Measurements from ENCODE around the gene UBE2H. TPM values are rescaled to one million over a fixed set of nuclear protein-coding genes. Genes with fewer than 3 reads are reported as not detected.

Gene UBE2H
- total RNA-seq, 1 donor from 2014 or later = 127 TPM

GRCh38 chr7:129923709-129924108 is 29.1 kb downstream of the UBE2H start:
- peak; percentile 71 for DNase-seq (ENCODE audit: low read depth)
- Histone ChIP-seq H3K4me3 (ENCODE audit: low read depth, low read length) (no peak overlapping the region), H3K27me3 (ENCODE audit: control insufficient read depth, insufficient read depth, low read length) (no peaks in the 10 kb centered on the region), H3K36me3 (ENCODE audit: control insufficient read depth, insufficient read depth, low read length) (peaks cover 1% of the 10 kb centered on the region)
- TF ChIP-seq CTCF (IDR thresholded peaks at IDR 0.05; ENCODE audit: insufficient read depth, low read length, poor library complexity, severe bottlenecking) = no peak

GRCh38 chr7:129919492-129919891 is 33.3 kb downstream of the UBE2H start:
- H3K36me3 ChIP-seq (ENCODE audit: control insufficient read depth, insufficient read depth, low read length) = peaks cover 1% of the 10 kb centered on the region
- no peak for TF ChIP-seq CTCF (IDR thresholded peaks at IDR 0.05; ENCODE audit: insufficient read depth, low read length, poor library complexity, severe bottlenecking)

GRCh38 chr7:129918922-129919321 is 33.8 kb downstream of the UBE2H start:
- TF ChIP-seq CTCF (IDR thresholded peaks at IDR 0.05; ENCODE audit: insufficient read depth, low read length, poor library complexity, severe bottlenecking) = no peak
- peaks cover 1% of the 10 kb centered on the region for H3K36me3 ChIP-seq (ENCODE audit: control insufficient read depth, insufficient read depth, low read length)
- DNase-seq (ENCODE audit: low read depth) = no peak

More at GRCh38 chr7:129919492-129919891, 33.3 kb downstream of the UBE2H start:
- no peak for DNase-seq (ENCODE audit: low read depth)
- Histone ChIP-seq H3K27me3 (ENCODE audit: control insufficient read depth, insufficient read depth, low read length) (no peaks in the 10 kb centered on the region), H3K4me3 (ENCODE audit: low read depth, low read length) (no peak overlapping the region)

GRCh38 chr7:129917934-129918333 is 34.8 kb downstream of the UBE2H start:
- Histone ChIP-seq H3K36me3 (ENCODE audit: control insufficient read depth, insufficient read depth, low read length) (peaks cover 1% of the 10 kb centered on the region), H3K4me3 (ENCODE audit: low read depth, low read length) (no peak overlapping the region), H3K27me3 (ENCODE audit: control insufficient read depth, insufficient read depth, low read length) (no peaks in the 10 kb centered on the region)
- no peak for TF ChIP-seq CTCF (IDR thresholded peaks at IDR 0.05; ENCODE audit: insufficient read depth, low read length, poor library complexity, severe bottlenecking)
- DNase-seq (ENCODE audit: low read depth) = no peak

More at GRCh38 chr7:129918922-129919321, 33.8 kb downstream of the UBE2H start:
- no peaks in the 10 kb centered on the region for H3K27me3 ChIP-seq (ENCODE audit: control insufficient read depth, insufficient read depth, low read length)
- H3K4me3 ChIP-seq (ENCODE audit: low read depth, low read length) = no peak overlapping the region

- no peak for DNase-seq (ENCODE audit: low read depth)
- no peaks in the 10 kb centered on the region for H3K36me3 ChIP-seq (ENCODE audit: control insufficient read depth, insufficient read depth, low read length)
- H3K27me3 ChIP-seq (ENCODE audit: control insufficient read depth, insufficient read depth, low read length) = no peaks in the 10 kb centered on the region
- H3K4me3 ChIP-seq (ENCODE audit: low read depth, low read length) = no peak overlapping the region
- TF ChIP-seq CTCF (IDR thresholded peaks at IDR 0.05; ENCODE audit: insufficient read depth, low read length, poor library complexity, severe bottlenecking) = no peak
These were observed 38.1 kb downstream of the UBE2H start for GRCh38 chr7:129914536-129915272.

GRCh38 chr7:129913428-129913827 is 39.3 kb downstream of the UBE2H start:
- DNase-seq (ENCODE audit: low read depth) = no peak
- H3K27me3 ChIP-seq (ENCODE audit: control insufficient read depth, insufficient read depth, low read length) = no peaks in the 10 kb centered on the region
- TF ChIP-seq CTCF (IDR thresholded peaks at IDR 0.05; ENCODE audit: insufficient read depth, low read length, poor library complexity, severe bottlenecking) = no peak
- no peaks in the 10 kb centered on the region for H3K36me3 ChIP-seq (ENCODE audit: control insufficient read depth, insufficient read depth, low read length)
- no peak overlapping the region for H3K4me3 ChIP-seq (ENCODE audit: low read depth, low read length)

Data from kidney epithelial cell (primary cell).